AG09319 (cell line): ENCODE measurements around the gene POFUT2.

Experiments
- DNase-seq: peaks from one replicate; pipeline ENCODE4 v3.0.0-alpha.2; 2010; ENCODE audit warnings: low read depth; ENCODE audit errors: extremely low read depth
- CTCF ChIP-seq: IDR thresholded peaks from 2 replicates; pipeline ENCODE4 v1.5.1; 2011; ENCODE audit warnings: low read depth, mild to moderate bottlenecking, inconsistent platforms, low read length, moderate library complexity

The POFUT2 gene

GRCh38 chr21:45228656-45229240 lies 58.9 kb downstream of the POFUT2 start:
- TF ChIP-seq CTCF, result no peak
- DNase-seq, result no peak

GRCh38 chr21:45228171-45228641 lies 59.5 kb downstream of the POFUT2 start:
- peak; percentile 82 for DNase-seq
- TF ChIP-seq CTCF, result no peak

- DNase-seq, result no peak
- TF ChIP-seq CTCF, result no peak
These were observed 60.0 kb downstream of the POFUT2 start for GRCh38 chr21:45227735-45228134.

DNA sequence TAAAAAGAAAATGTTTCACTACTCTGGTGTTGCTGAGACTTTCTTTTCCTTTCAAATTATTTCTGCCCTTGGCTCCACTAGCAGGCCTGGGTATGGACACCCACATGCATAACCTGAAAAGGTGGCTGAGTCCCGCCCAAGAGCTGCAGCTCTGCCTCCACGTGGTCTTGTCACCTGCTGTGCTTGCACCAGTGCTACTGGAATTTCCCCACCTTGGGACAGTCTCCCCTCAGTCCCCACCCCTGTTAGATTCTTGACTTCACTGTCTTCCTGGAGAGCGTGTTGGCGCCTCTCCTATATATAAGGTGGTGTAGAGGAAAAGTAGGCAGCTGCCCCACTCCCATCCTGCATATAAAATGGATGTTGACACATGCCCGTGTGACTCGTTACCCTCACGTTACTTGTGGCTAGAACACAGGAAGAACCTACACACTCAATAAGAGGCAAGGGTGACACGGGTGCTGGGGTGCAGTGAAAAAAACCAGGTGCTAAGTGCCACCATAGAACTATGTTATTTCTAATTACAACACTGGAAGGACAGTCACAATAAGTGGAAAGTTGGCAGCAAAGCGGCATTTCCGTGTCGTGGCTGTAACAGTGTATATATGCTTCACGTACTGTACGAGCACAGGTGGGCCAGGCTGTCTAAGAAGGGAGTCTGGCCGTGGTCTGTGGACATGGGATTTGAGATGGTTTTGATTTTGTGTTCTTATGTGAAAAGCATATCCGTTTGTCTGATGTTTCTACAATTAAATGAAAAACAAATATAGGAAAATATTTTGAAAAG lies 61.0 kb downstream of the POFUT2 start:
- DNase-seq, result no peak
- no peak for TF ChIP-seq CTCF

GRCh38 chr21:45225741-45226327 lies 61.9 kb downstream of the POFUT2 start:
- DNase-seq, result no peak
- TF ChIP-seq CTCF, result no peak

- no peak for TF ChIP-seq CTCF
- DNase-seq, result no peak
These were observed 62.5 kb downstream of the POFUT2 start for GRCh38 chr21:45225041-45225740.
